Measurements from ENCODE around the gene SMC6.

DNA sequence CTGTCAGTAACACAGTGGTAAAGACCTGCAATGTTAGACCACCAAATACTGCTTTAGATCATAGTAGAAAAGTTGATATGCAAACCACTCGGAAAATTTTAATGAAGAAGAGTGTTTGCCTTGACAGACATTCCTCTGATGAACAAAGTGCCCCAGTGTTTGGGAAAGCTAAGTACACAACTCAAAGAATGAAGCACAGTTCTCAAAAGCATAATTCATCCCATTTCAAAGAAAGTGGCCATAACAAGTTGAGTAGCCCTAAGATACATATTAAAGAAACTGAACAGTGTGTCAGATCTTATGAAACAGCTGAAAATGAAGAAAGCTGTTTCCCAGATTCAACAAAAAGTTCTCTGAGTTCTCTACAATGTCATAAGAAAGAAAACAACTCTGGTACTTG, 27.9 kb upstream of the SMC6 start:
- TF ChIP-seq CTCF (IDR thresholded peaks at IDR 0.05) (no peak), POLR2A (IDR thresholded peaks at IDR 0.05) (no peak)
